Heart right ventricle (tissue), 16 donors: ENCODE data around the gene IPCEF1. TPM values are rescaled to one million over a fixed set of nuclear protein-coding genes. Genes with fewer than 3 reads are reported as not detected.

Experiments used
- ATAC-seq, 8 donors: fragments of 200-7000 bp; cut with Tn5 transposase; one replicate each; pipeline ENCODE4 v1.9.1; 2020; ENCODE audit warnings: mild to moderate bottlenecking in 8 of 8, moderate library complexity in 8 of 8, moderate number of reproducible peaks in 1 of 8
- DNase-seq, 2 donors: peaks; one replicate each; pipeline ENCODE4 v3.0.0-alpha.2; 2020
- H3K27ac ChIP-seq, 10 donors: fragments of 200-600 bp; sonication (generic) in 2 of 10; one replicate each; pipeline versions ENCODE4 v1.5.0 to v1.8.0; 2020 to 2022; ENCODE audit warnings: mild to moderate bottlenecking in 3 of 10
- H3K27me3 ChIP-seq, 7 donors: fragments of 200-600 bp; one replicate each; pipeline ENCODE4 v1.8.0; 2021 to 2022; ENCODE audit warnings: mild to moderate bottlenecking in 2 of 7
- H3K36me3 ChIP-seq, 9 donors: fragments of 200-600 bp; sonication (generic) in 1 of 9; one replicate each; pipeline versions ENCODE4 v1.5.0 to v1.8.0; 2020 to 2022; ENCODE audit warnings: mild to moderate bottlenecking in 2 of 9
- H3K4me1 ChIP-seq, 9 donors: fragments of 200-600 bp; sonication (generic) in 1 of 9; one replicate each; pipeline versions ENCODE4 v1.5.0 to v1.8.0; 2020 to 2022; ENCODE audit warnings: mild to moderate bottlenecking in 4 of 9
- H3K4me3 ChIP-seq, 10 donors: fragments of 200-600 bp; sonication (generic) in 2 of 10; one replicate each; pipeline versions ENCODE4 v1.5.0 to v1.8.0; 2020 to 2022; ENCODE audit warnings: mild to moderate bottlenecking in 7 of 10, moderate library complexity in 2 of 10
- H3K9me3 ChIP-seq, 11 donors: fragments of 200-600 bp in 10 of 11; sonication (generic) in 2 of 11; one replicate each; pipeline versions ENCODE4 v1.5.0 to v1.8.0; 2013 to 2022; ENCODE audit warnings: mild to moderate bottlenecking in 2 of 11, control low read depth in 1 of 11, moderate library complexity in 1 of 11
- CTCF ChIP-seq, 9 donors: fragments of 200-600 bp; sonication (generic) in 2 of 9; IDR thresholded peaks; one replicate each; pipeline versions ENCODE4 v1.5.0 to v1.8.0; 2021 to 2022; ENCODE audit warnings: antibody characterized with exemption in 9 of 9, mild to moderate bottlenecking in 5 of 9, moderate library complexity in 1 of 9
- WGBS, 2 donors: extraction: QIAGEN DNeasy Blood & Tissue Kit; methylation state at CpG; one replicate each; pipeline ENCODE4 v1.1.7; 2013; ENCODE audit warnings: inconsistent platforms in 1 of 2; 5-methylcytosine and 5-hydroxymethylcytosine counted together
- intact Hi-C, 10 donors: fragments of 100-400 bp; cut with DNase I; formaldehyde crosslinking; loops; one replicate each; pipeline versions ENCODE4 v1.11.1 to v1.14.2; 2022
- polyA plus RNA-seq, 2 donors: library from polyadenylated mRNA; stranded (reverse); fragments of 200-250 nt; gene quantifications; one replicate each; pipeline ENCODE4 v1.2.3, GENCODE V29; 2013
- total RNA-seq, 10 donors: library from RNA; stranded (reverse); fragmentation: NEBNext Ultra II Directional in 3 of 10; extraction: Animal tissue kit (Norgen Biotek cat#: 25700) in 3 of 10; gene quantifications; one replicate each; pipeline versions ENCODE4 v1.2.1 to v1.2.4, GENCODE V29; 2021 to 2023
- donor health status: Arrhythmogenic right ventricular cardiomyopathy.
- donor health status: ischemic (EF 13 %, LVEDD 7.1; RV severe dilation, severe dysfunction).
- donor health status: healthy with polysubstance abuse.
- donor health status: DM: no; HTN: yes; CAD: no.
- donor health status: DM: no; HTN: no; CAD: no.
- donor health status: ischemic (EF 25% LVEDD 6.9; RV normal size, moderate dysfunction).
- donor health status: ischemic (EF 25% LVEDD 5.7; RV mildly dilated, moderate dysfunction).
- donor health status: healthy.
- donor health status: DM: yes; HTN: yes; CAD: no.
- donor health status: Ischemic cardiomyopathy.
- donor health status: ischemic (EF 35%, LVEDD 5.7; RV mildly dilated, moderate dysfunction).
- donor health status: nonischemic (EF 11% LVEDD 7.7; RV severe dilation, severe dysfunction).
- donor health status: DM: yes; HTN: yes; CAD: no.
- donor health status: PGD.
- donor health status: ischemic (EF 29% LVEDD 5.4; RV normal size, mild dysfunction).
- donor health status: nonischemic (EF 23%, LVEDD 6.1; RV moderate dilation, normal function).

The IPCEF1 gene
- total and polyA plus RNA-seq, 12 donors: 0.06 to 5.0 (median 1.4) TPM

GRCh38 chr6:154227862-154228520 lies 128.6 kb downstream of the IPCEF1 start:
- no peaks in the 10 kb centered on the region for H3K27me3 ChIP-seq
- H3K4me3 ChIP-seq: no peak overlapping the region
- no peak overlapping the region for H3K27ac ChIP-seq
- H3K36me3 ChIP-seq: peaks cover 0 to 2% (median 0%) of the 10 kb centered on the region in 9 donors
- no peaks in the 10 kb centered on the region for H3K9me3 ChIP-seq
- intact Hi-C loops: loop anchor here in 2 of 10 donors (5.0 to 10.0 kb wide), 2 partner anchors 51 to 357 kb away; no protein-coding TSS in a partner anchor
- peaks cover 0 to 30% (median 0%) of the 10 kb centered on the region in 9 donors for H3K4me1 ChIP-seq
- 83 to 87% methylated on average over 7 of the region's 7 CpGs for WGBS, 2 donors
- DNase-seq (no peak), ATAC-seq (no peak)
- no peak for TF ChIP-seq CTCF (IDR thresholded peaks at IDR 0.05)

- DNase-seq: no peak
- intact Hi-C loops: loop anchor here in 2 of 10 donors (5.0 to 10.0 kb wide), 2 partner anchors 49 to 358 kb away; no protein-coding TSS in a partner anchor
- H3K4me3 ChIP-seq: no peak overlapping the region
- no peaks in the 10 kb centered on the region for H3K27me3 ChIP-seq
- ATAC-seq: no peak
- H3K36me3 ChIP-seq: peaks cover 0 to 10% (median 0%) of the 10 kb centered on the region in 9 donors
- 87 to 90% methylated on average over 3 of the region's 3 CpGs for WGBS, 2 donors
- TF ChIP-seq CTCF (IDR thresholded peaks at IDR 0.05): no peak
- H3K9me3 ChIP-seq: no peaks in the 10 kb centered on the region
- H3K4me1 ChIP-seq: peaks cover 0 to 27% (median 0%) of the 10 kb centered on the region in 9 donors
- no peak overlapping the region for H3K27ac ChIP-seq
Observed at GRCh38 chr6:154226461-154226860, 130.1 kb downstream of the IPCEF1 start.

- TF ChIP-seq CTCF (IDR thresholded peaks at IDR 0.05): no peak
- no peak overlapping the region for H3K27ac ChIP-seq
- no peak overlapping the region for H3K4me3 ChIP-seq
- peaks cover 0 to 6% (median 0%) of the 10 kb centered on the region in 9 donors for H3K4me1 ChIP-seq
- ATAC-seq (no peak), DNase-seq (no peak)
- intact Hi-C loops: loop anchor here in 1 of 10 donors (10.0 kb wide), 1 partner anchor 362 kb away; no protein-coding TSS in a partner anchor
- 85 to 90% methylated on average over 2 of the region's 2 CpGs for WGBS, 2 donors
- H3K36me3 ChIP-seq: peaks cover 0 to 23% (median 0%) of the 10 kb centered on the region in 9 donors
- no peaks in the 10 kb centered on the region for H3K9me3 ChIP-seq
- H3K27me3 ChIP-seq: no peaks in the 10 kb centered on the region
Observed at GRCh38 chr6:154223296-154223695, 133.3 kb downstream of the IPCEF1 start.

GRCh38 chr6:154222716-154223115 lies 133.9 kb downstream of the IPCEF1 start:
- Histone ChIP-seq H3K27ac (no peak overlapping the region), H3K27me3 (no peaks in the 10 kb centered on the region), H3K36me3 (peaks cover 0 to 23% (median 0%) of the 10 kb centered on the region in 9 donors), H3K4me3 (no peak overlapping the region), H3K9me3 (no peaks in the 10 kb centered on the region), H3K4me1 (peaks cover 0 to 10% (median 0%) of the 10 kb centered on the region in 9 donors)
- 75 to 78% methylated on average over 6 of the region's 6 CpGs for WGBS, 2 donors
- TF ChIP-seq CTCF (IDR thresholded peaks at IDR 0.05): no peak
- DNase-seq: no peak
- intact Hi-C loops: loop anchor here in 1 of 10 donors (10.0 kb wide), 1 partner anchor 362 kb away; no protein-coding TSS in a partner anchor
- no peak for ATAC-seq
